Pancreas (tissue), 10 donors: ENCODE measurements around the gene KLHL11. TPM values are rescaled to one million over a fixed set of nuclear protein-coding genes. Genes with fewer than 3 reads are reported as not detected.

Source experiments
- ATAC-seq, 4 donors: fragments of 200-7000 bp; cut with Tn5 transposase; one replicate each; pipeline versions ENCODE4 v1.8.0 to v1.9.1; 2020; ENCODE audit warnings: mild to moderate bottlenecking in 4 of 4, moderate library complexity in 4 of 4
- DNase-seq, 6 donors: peaks; one replicate each; pipeline ENCODE4 v3.0.0-alpha.2; 2020
- FAIRE-seq: peaks from 2 replicates; lab custom pipeline; 2012; peaks lifted over from hg19 to GRCh38; lab: Jason Lieb, UNC
- H3K27ac ChIP-seq, 4 donors: fragments of 200-600 bp; sonication (generic); 1 replicate in 3 of 4; 2 replicates in 1 of 4; pipeline versions ENCODE4 v1.5.0 to v1.8.0; 2020
- H3K27me3 ChIP-seq, 4 donors: fragments of 200-600 bp; one replicate each; pipeline ENCODE4 v1.8.0; 2021
- H3K36me3 ChIP-seq, 3 donors: fragments of 200-600 bp; sonication (generic) in 1 of 3; one replicate each; pipeline versions ENCODE4 v1.5.0 to v1.8.0; 2020 to 2021
- H3K4me1 ChIP-seq, 3 donors: fragments of 200-600 bp; one replicate each; pipeline ENCODE4 v1.8.0; 2021
- H3K4me3 ChIP-seq, 4 donors: fragments of 200-600 bp; sonication (generic) in 2 of 4; one replicate each; pipeline versions ENCODE4 v1.5.0 to v1.8.0; 2020 to 2021
- H3K9me3 ChIP-seq, 4 donors: fragments of 200-600 bp; one replicate each; pipeline ENCODE4 v1.8.0; 2021
- CTCF ChIP-seq, 4 donors: fragments of 200-600 bp; sonication (generic) in 3 of 4; IDR thresholded peaks; one replicate each; pipeline versions ENCODE4 v1.5.0 to v1.8.0; 2021; ENCODE audit warnings: antibody characterized with exemption in 4 of 4
- WGBS, 2 donors: extraction: QIAGEN DNeasy Blood & Tissue Kit; methylation state at CpG; one replicate each; pipeline ENCODE4 v1.1.7; 2013; 5-methylcytosine and 5-hydroxymethylcytosine counted together
- intact Hi-C, 3 donors: fragments of 100-400 bp; cut with DNase I; formaldehyde crosslinking; loops; one replicate each; pipeline versions ENCODE4 v1.11.1 to v1.14.2; 2022
- polyA plus RNA-seq, 2 donors: library from polyadenylated mRNA; stranded (reverse); fragments of 200-250 nt; gene quantifications; one replicate each; pipeline ENCODE4 v1.2.3, GENCODE V29; 2013
- total RNA-seq, 6 donors: library from RNA; stranded (reverse); fragmentation: NEBNext Ultra II Directional in 4 of 6; extraction: Animal tissue kit (Norgen Biotek cat#: 25700) in 4 of 6; gene quantifications; one replicate each; pipeline versions ENCODE4 v1.2.1 to v1.2.4, GENCODE V29; 2021 to 2023
- donor health status: healthy with polysubstance abuse.
- donor health status: DM: no; HTN: no; CAD: no; lungs with moderate emphysema.
- donor health status: DM: no; HTN: no; CAD: no.
- donor health status: control.
- donor health status: control.
- donor health status: Bipolar disorder and iron deficiency.
- donor health status: DM: yes; HTN: yes; CAD: no.
- donor health status: DM: no; HTN: no; CAD: no.
- donor health status: DM: no; HTN: no; CAD: no.
- donor health status: DM: yes; HTN: yes; CAD: no.

The KLHL11 gene
- total and polyA plus RNA-seq, 8 donors: 0.61 to 7.8 (median 5.2) TPM

- no peak for TF ChIP-seq CTCF (IDR thresholded peaks at IDR 0.05)
- no peak for ATAC-seq
- Histone ChIP-seq H3K36me3 (peaks cover 0 to 20% (median 0%) of the 10 kb centered on the region in 3 donors), H3K4me1 (no peaks in the 10 kb centered on the region), H3K27me3 (no peaks in the 10 kb centered on the region), H3K9me3 (no peaks in the 10 kb centered on the region), H3K4me3 (no peak overlapping the region), H3K27ac (no peak overlapping the region)
- DNase-seq: peak in 1 of 6 donors; percentile 52
- intact Hi-C loops: no loop called here
- FAIRE-seq: no peak
- 66 to 72% methylated on average over 12 of the region's 12 CpGs for WGBS, 2 donors
Measured at GRCh38 chr17:41822216-41823140, 42.7 kb downstream of the KLHL11 start.

- Histone ChIP-seq H3K36me3 (peaks cover 0 to 20% (median 0%) of the 10 kb centered on the region in 3 donors), H3K4me3 (no peak overlapping the region), H3K27ac (no peak overlapping the region), H3K27me3 (no peaks in the 10 kb centered on the region), H3K4me1 (no peaks in the 10 kb centered on the region), H3K9me3 (no peaks in the 10 kb centered on the region)
- no peak for FAIRE-seq
- 76 to 78% methylated on average over 14 of the region's 14 CpGs for WGBS, 2 donors
- TF ChIP-seq CTCF (IDR thresholded peaks at IDR 0.05): no peak
- ATAC-seq: no peak
- DNase-seq: no peak
- intact Hi-C loops: no loop called here
Measured at GRCh38 chr17:41821776-41822175, 43.4 kb downstream of the KLHL11 start.

DNA sequence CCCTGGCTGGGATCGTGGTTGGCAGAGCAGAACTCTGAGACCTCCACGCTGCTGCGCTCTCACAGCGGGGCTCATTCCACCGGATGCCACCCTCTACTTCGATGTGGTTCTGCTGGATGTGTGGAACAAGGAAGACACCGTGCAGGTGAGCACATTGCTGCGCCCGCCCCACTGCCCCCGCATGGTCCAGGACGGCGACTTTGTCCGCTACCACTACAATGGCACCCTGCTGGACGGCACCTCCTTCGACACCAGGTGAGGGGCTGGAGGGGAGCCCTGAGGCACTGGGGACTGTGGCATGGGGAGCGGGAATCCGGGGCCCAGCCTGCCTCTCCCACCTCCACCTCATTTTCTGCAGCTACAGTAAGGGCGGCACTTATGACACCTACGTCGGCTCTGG is 47.2 kb downstream of the KLHL11 start:
- no peaks in the 10 kb centered on the region for H3K9me3 ChIP-seq
- H3K27me3 ChIP-seq: no peaks in the 10 kb centered on the region
- TF ChIP-seq CTCF (IDR thresholded peaks at IDR 0.05): no peak
- no peak overlapping the region for H3K4me3 ChIP-seq
- FAIRE-seq: no peak
- no peak for DNase-seq
- H3K36me3 ChIP-seq: no peaks in the 10 kb centered on the region
- no peak for ATAC-seq
- H3K4me1 ChIP-seq: no peaks in the 10 kb centered on the region
- H3K27ac ChIP-seq: no peak overlapping the region
- intact Hi-C loops: loop anchor here in 1 of 3 donors (10.0 kb wide), 1 partner anchor 47 kb away; the partner anchor contains the start of gene KLHL11
- WGBS, 2 donors: 92 to 94% methylated on average over 20 of the region's 20 CpGs

- TF ChIP-seq CTCF (IDR thresholded peaks at IDR 0.05): no peak
- no peak for DNase-seq
Measured at GRCh38 chr17:41816637-41817320, 48.4 kb downstream of the KLHL11 start.

More at GRCh38 chr17:41816637-41817320, 48.4 kb downstream of the KLHL11 start:
- WGBS, 2 donors: 91 to 93% methylated on average over 23 of the region's 23 CpGs
- Histone ChIP-seq H3K36me3 (no peaks in the 10 kb centered on the region), H3K4me1 (no peaks in the 10 kb centered on the region), H3K27me3 (no peaks in the 10 kb centered on the region), H3K4me3 (no peak overlapping the region), H3K27ac (no peak overlapping the region), H3K9me3 (no peaks in the 10 kb centered on the region)
- FAIRE-seq (no peak), ATAC-seq (no peak)
- intact Hi-C loops: loop anchor here in 1 of 3 donors (10.0 kb wide), 1 partner anchor 48 kb away; the partner anchor contains the start of gene KLHL11
